ENCODE data around the gene SPAG6.
"Not testable (repeated sequence)": the region's sequence is repeated elsewhere in the genome, so short reads cannot be mapped to it uniquely, and the experiment has no call there.

Gene SPAG6

GRCh38 chr10:22345301-22346095, at the start of gene SPAG6:
Gene SPAG6, plus strand, starts transcription at chr10:22345496. Its CDS starts 116 bp downstream, at chr10:22345612.
- H3K4me3 ChIP-seq (ENCODE audit: low read depth, low read length): no peak within 1 kb of the TSS
- TF ChIP-seq CTCF (IDR thresholded peaks at IDR 0.05; ENCODE audit: low read depth, low read length, missing control alignments): no peak
- DNase-seq (ENCODE audit: low read depth): no peak

- TF ChIP-seq CTCF (IDR thresholded peaks at IDR 0.05; ENCODE audit: low read depth, low read length, missing control alignments): peak; percentile 15
- no peak overlapping the region for H3K4me3 ChIP-seq (ENCODE audit: low read depth, low read length)
- DNase-seq (ENCODE audit: low read depth): no peak
Observed at GRCh38 chr10:22301193-22301592, 44.1 kb upstream of the SPAG6 start.

GRCh38 chr10:22303461-22303860, 41.8 kb upstream of the SPAG6 start:
- no peak for TF ChIP-seq CTCF (IDR thresholded peaks at IDR 0.05; ENCODE audit: low read depth, low read length, missing control alignments)
- no peak for DNase-seq (ENCODE audit: low read depth)
- H3K4me3 ChIP-seq (ENCODE audit: low read depth, low read length): no peak overlapping the region

GRCh38 chr10:22305721-22306120, 39.6 kb upstream of the SPAG6 start:
- no peak overlapping the region for H3K4me3 ChIP-seq (ENCODE audit: low read depth, low read length)
- no peak for DNase-seq (ENCODE audit: low read depth)
- TF ChIP-seq CTCF (IDR thresholded peaks at IDR 0.05; ENCODE audit: low read depth, low read length, missing control alignments): no peak

- no peak for DNase-seq (ENCODE audit: low read depth)
- no peak for TF ChIP-seq CTCF (IDR thresholded peaks at IDR 0.05; ENCODE audit: low read depth, low read length, missing control alignments)
- no peak overlapping the region for H3K4me3 ChIP-seq (ENCODE audit: low read depth, low read length)
Observed at GRCh38 chr10:22308390-22308789, 36.9 kb upstream of the SPAG6 start.

- DNase-seq (ENCODE audit: low read depth): no peak
- no peak for TF ChIP-seq CTCF (IDR thresholded peaks at IDR 0.05; ENCODE audit: low read depth, low read length, missing control alignments)
- no peak overlapping the region for H3K4me3 ChIP-seq (ENCODE audit: low read depth, low read length)
Observed at GRCh38 chr10:22309180-22310000, 35.9 kb upstream of the SPAG6 start.

- DNase-seq (ENCODE audit: low read depth); H3K4me3 ChIP-seq (ENCODE audit: low read depth, low read length): not testable (repeated sequence)
Observed at GRCh38 chr10:22310012-22310411, 35.3 kb upstream of the SPAG6 start.
